Left lobe of liver (tissue), 2 donors: Measurements from ENCODE around the gene DYNC1I1. TPM values are rescaled to one million over a fixed set of nuclear protein-coding genes. Genes with fewer than 3 reads are reported as not detected.

Experiments used
- ATAC-seq: fragments of 200-7000 bp; cut with Tn5 transposase; one replicate; pipeline ENCODE4 v1.9.1; 2020; ENCODE audit warnings: mild to moderate bottlenecking, moderate library complexity
- DNase-seq: peaks from one replicate; pipeline ENCODE4 v3.0.0-alpha.2; 2020; ENCODE audit warnings: low spot score
- total RNA-seq: library from RNA; stranded (reverse); gene quantifications from one replicate; pipeline ENCODE4 v1.2.1, GENCODE V29; 2021
- donor health status: DM: no; HTN: no; CAD: no; lungs with moderate emphysema.
- donor health status: DM: no; HTN: yes; CAD: no.

Gene DYNC1I1
- total RNA-seq, 1 donor from 2014 or later = 0.15 TPM

DNA sequence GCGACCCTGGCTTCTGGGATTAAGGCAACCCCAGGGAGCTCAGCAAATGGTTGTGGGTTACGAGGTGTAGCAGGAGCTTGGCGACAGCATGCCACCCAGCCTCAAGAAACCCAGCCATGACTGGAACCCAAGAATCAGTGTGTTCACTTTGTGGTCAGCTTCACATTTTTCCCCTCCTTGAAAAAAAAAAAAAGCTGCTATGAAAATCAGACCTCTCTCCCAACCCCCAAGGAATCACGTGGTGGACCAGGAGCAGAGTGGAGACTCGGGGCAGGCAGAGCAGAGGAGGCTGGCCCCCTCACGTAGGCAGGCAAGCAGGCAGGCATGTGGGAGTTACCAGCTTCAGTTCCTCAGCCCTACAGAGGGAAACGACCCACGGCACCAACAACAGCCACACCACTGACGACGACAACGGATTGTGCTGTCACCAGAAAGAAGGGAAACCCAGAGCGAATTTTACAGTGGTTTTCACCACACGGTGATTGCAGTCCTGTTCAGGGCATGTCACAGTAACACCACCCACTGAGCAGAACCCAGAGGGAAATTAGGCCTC lies 346.2 kb downstream of the DYNC1I1 start:
- DNase-seq = no peak

DNA sequence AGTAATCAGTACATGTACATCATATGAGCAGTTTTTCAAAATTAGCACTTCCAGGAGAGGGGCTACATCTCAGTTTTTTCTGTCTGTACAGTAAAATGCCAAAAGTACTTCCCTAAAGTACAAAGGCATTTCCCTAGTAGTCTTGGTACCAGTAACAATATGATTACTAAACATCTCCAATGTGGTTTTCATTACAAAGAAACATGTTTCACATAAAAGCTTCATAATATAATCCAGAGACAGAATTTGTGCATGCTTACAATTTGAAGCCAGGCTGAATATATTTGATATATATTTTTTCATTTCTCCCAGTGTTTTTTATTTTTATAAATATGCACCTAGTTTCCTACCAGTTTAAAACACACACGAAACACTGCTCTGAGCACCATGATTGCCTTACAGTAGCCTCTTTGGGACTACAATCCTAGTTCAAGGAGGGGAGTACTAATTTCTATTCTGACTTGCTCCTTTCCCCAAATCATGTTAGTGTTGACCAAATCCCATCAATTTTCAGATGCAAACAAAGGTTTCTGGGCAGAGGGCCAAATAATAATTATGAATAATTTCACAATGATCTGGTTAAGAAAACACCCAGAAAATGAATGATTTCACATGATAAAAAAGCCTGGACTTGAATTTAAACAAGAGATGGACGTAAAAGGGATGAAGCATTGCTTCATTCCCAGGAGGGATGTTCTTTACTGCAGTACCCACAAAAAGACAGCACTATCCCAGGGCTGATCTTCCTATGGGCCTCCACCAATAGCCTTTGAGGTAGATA lies 348.3 kb downstream of the DYNC1I1 start:
- no peak for DNase-seq
- ATAC-seq = no peak

More for the DNA sequence above, 346.2 kb downstream of the DYNC1I1 start:
- no peak for ATAC-seq

DNA sequence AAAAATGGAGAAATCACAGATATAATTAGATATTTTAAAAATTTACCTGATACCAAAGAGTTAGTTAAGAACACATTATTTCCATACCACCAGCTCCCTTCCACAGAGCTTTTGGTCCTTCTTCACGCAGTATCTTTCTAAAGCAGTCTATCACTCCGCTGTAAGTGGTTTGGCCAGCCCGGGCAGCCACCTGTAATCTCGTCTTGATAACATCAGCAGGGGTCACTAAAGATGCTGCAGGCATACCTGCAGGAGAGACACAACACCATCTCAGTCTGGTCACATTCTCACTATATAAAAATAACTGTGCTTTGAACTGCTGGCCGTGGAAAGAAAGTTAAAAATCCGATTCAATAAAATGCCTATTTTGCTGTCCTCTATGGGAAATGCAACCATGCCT lies 349.4 kb downstream of the DYNC1I1 start:
- DNase-seq (no peak), ATAC-seq (no peak)

DNA sequence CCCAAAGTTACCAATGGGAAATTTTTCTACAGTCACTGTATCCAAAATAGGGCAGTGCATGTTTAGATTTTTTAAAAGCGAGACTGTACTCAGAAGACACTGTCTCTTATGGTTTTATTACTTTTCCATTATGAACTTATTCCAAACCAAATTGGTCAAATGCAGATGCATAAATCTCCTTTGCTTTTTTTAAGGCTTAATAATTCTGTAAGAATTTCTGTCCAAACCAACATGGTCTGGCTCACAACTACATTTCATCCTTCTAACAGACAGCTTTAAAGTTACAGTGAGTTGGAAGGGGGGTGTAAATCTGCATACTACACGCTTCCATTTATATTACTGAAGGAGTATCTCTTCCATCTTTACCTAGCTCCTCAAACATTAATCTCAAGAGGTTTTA lies 350.4 kb downstream of the DYNC1I1 start:
- DNase-seq (no peak), ATAC-seq (no peak)

DNA sequence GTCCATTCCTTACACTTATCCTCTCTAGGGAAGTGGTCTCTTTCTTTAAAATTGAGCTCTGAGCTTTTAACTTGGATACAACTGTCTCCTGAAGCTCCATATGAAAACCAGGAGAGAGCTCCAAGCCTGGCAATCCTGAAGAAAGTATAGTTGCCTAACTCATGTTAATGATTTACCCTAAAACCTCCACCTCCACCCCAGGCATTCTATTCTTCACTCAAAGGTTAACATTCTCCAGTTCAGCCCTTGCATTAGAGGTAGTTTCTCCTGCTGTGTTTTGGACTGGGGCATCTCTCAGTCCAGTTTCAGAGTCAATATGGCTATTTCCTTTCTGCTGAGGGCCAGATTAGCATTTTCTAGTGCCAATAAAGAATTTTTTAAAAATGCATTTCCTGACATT lies 354.0 kb downstream of the DYNC1I1 start:
- peak; percentile 97 for ATAC-seq
- peak; percentile 46 for DNase-seq

DNA sequence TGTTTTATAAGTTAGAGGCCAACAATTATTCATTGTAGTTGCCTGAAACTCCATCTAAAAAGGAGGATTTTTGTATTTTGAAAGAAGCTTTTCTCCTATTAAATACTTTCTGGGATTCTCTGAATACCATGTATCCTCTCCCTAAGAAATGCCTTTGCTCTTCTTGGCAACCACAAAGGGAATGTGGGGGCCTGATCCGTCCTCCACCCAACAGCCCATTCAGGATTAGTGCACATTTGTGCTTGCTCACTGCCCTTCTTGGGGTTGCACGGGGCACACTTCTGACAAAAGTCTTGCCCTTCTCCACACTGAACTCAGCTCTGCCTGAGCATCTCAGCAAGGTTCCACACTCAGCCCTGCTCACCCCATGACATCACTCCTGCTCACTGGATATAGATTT lies 355.4 kb downstream of the DYNC1I1 start:
- no peak for ATAC-seq
- no peak for DNase-seq

DNA sequence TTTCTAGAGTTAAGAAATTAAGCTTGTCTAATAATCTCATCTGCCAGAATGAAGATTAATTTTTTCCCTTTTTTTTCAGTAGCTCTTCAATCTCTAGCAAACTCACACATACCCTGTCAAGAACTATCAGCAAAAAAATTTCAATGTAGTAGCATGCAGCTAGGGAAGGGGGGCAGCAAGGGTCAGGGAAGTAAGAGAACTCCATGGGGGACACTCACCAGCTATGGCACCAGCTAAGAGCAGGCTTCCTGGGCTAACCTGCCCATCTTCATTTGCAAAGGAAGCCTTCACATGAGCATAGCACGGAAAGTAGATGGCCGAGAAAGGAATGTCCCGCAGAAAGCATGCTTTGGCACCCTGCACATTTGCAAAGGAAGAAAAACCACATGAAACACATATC lies 359.2 kb downstream of the DYNC1I1 start:
- ATAC-seq (no peak), DNase-seq (no peak)

DNA sequence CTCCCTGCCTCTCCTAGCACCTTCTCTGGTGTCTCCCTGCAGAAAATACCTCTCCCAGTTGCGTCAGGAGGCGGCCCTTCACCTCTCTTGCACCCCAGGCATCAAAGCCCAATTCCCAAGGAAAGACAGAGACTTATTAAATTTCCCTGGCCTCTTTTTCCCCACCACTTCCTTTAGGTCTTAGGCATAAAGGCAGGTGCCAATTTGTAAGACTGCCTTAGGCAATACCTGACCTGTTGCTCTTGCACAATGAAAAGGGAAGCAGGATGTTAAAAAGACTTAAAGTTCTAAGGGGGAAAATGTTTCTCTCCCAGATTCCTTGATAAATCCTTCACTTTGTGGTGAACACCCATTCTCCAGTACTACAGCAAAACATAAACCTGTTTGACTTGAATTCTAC lies 362.9 kb downstream of the DYNC1I1 start:
- DNase-seq (no peak), ATAC-seq (no peak)

DNA sequence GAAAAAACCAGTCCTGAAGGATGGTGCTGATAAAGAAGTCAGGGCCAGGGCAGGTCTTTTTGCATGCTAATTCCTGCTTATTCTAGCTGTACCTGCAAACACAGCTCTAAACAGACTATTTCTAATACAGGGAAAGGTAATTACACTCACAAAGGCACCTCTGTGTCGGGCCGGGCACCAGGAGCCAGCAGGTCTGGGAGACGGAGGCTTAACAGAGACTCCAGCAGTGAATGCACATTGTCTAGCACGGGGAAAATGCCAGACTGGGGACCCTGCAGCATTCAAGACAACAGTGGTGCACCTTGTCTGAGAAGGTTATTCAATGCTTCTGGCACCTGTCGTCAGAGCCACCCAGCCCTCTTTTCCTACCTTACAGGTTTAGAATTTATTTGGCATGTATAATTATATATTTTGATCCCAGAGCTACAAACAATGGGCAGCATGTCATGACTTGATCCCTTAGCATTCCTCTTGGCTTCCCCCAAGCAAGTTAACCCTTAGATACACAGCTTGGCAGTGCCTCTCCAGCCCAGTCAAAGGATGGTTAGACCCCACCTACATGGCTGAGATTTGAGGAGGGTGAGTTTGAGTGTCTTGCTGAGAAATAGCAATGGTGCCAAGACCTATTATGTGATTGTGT lies 364.4 kb downstream of the DYNC1I1 start:
- DNase-seq (no peak), ATAC-seq (no peak)

DNA sequence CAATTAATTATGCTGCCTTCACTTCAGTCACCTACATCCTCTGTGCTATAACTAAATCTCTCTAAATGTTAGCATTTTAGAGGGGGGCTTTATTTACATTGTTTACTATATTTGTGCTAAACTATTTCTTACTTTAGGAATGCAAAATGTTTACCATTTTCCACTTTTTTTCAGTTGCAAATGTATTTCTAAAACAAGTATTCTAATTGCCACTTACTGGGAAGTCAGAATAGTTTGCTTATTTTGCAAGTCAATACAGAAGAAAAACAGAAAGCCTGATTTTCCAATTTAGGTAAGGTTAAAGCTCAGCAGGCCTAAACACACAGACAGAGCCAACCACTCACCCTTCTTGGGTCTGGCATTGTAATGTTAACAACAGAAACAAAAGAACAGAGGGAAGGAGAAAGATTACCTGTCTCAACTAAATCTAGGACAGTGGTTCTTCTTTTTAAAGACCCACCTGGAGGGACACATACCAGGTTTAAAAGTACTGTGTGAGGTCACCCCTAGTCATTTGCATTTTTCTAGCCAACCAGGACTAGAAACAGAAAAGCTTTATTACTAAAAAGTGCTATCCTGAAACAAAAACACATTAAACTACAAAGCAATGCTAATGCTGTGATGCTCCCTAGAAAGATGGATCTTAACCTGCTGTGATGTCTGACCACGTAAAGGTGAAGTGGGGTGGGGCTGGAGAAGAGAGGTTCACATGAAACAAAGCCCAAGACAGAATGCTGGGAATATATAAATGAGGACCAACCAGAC lies 371.3 kb downstream of the DYNC1I1 start:
- DNase-seq (no peak), ATAC-seq (peak; percentile 29)

DNA sequence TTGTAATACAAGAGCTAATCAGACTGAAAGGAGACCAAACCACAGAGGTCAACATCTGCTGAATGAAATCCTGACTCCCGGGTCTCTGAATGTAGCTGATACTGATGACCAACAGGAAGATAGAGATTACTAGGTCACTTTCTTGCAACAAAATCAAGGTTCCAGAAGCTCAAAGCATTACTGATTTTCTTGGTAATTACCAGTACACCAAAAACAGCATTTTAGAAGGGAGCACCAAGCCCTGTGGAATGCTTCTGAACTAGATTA lies 371.8 kb downstream of the DYNC1I1 start:
- DNase-seq (no peak), ATAC-seq (no peak)

Other genes starting within 250 kb of the DYNC1I1 start
- 77.4 TPM for gene PDK4, start 176.0 kb upstream of the DYNC1I1 start, total RNA-seq